Keratinocyte (primary cell): ENCODE measurements around the gene SRRD. TPM values are rescaled to one million over a fixed set of nuclear protein-coding genes. Genes with fewer than 3 reads are reported as not detected.

Experiments
- DNase-seq: peaks from one replicate; pipeline ENCODE4 v3.0.0-alpha.2; 2011; ENCODE audit warnings: low read depth, missing footprints, low spot score
- FAIRE-seq: peaks from 2 replicates; lab custom pipeline; 2011; peaks lifted over from hg19 to GRCh38; lab: Jason Lieb, UNC
- H2AFZ ChIP-seq: 2 replicates; pipeline ENCODE4 v1.6.0; 2012; ENCODE audit warnings: low read length, control low read depth, inconsistent platforms; ENCODE audit not compliant: control insufficient read depth
- H3K27ac ChIP-seq: 2 replicates; pipeline ENCODE4 v1.5.1; 2011; ENCODE audit warnings: low read length; ENCODE audit not compliant: control insufficient read depth, insufficient read depth
- H3K27me3 ChIP-seq: 3 replicates; pipeline ENCODE4 v1.6.0; 2011; ENCODE audit warnings: low read length; ENCODE audit not compliant: control insufficient read depth, insufficient read depth; ENCODE audit errors: extremely low read depth
- H3K36me3 ChIP-seq, 2 experiments: 2 replicates in 1 of 2; 3 replicates in 1 of 2; pipeline ENCODE4 v1.5.1; 2011; ENCODE audit warnings: low read length in 2 of 2, mild to moderate bottlenecking in 1 of 2; ENCODE audit not compliant: control insufficient read depth in 2 of 2, insufficient read depth in 2 of 2; ENCODE audit errors: extremely low read depth in 1 of 2
- H3K4me1 ChIP-seq: 3 replicates; pipeline ENCODE4 v1.5.1; 2011; ENCODE audit warnings: low read length; ENCODE audit not compliant: control insufficient read depth, insufficient read depth; ENCODE audit errors: extremely low read depth
- H3K4me2 ChIP-seq: 3 replicates; pipeline ENCODE4 v1.6.0; 2011; ENCODE audit warnings: low read depth, low read length; ENCODE audit not compliant: control insufficient read depth, insufficient read depth; ENCODE audit errors: extremely low read depth
- H3K4me3 ChIP-seq, 3 experiments: fragments of 200-600 bp in 1 of 3; sonication (generic) in 1 of 3; 2 replicates in 2 of 3; 3 replicates in 1 of 3; pipeline ENCODE4 v1.5.1; 2011 to 2016; ENCODE audit warnings: low read length in 3 of 3, mild to moderate bottlenecking in 3 of 3, control low read depth in 2 of 3, inconsistent platforms in 1 of 3, low read depth in 1 of 3, mixed read lengths in 1 of 3, mixed run types in 1 of 3, moderate library complexity in 1 of 3; ENCODE audit not compliant: control insufficient read depth in 2 of 3, insufficient read depth in 2 of 3; ENCODE audit errors: extremely low read depth in 1 of 3
- H3K79me2 ChIP-seq: 2 replicates; pipeline ENCODE4 v1.6.0; 2012; ENCODE audit warnings: low read length; ENCODE audit not compliant: control insufficient read depth, insufficient read depth
- H3K9ac ChIP-seq: 3 replicates; pipeline ENCODE4 v1.6.0; 2011; ENCODE audit warnings: low read length; ENCODE audit not compliant: control insufficient read depth, insufficient read depth; ENCODE audit errors: extremely low read depth
- H3K9me1 ChIP-seq: 3 replicates; pipeline ENCODE4 v1.6.0; 2011; ENCODE audit warnings: low read length; ENCODE audit not compliant: control insufficient read depth, insufficient read depth; ENCODE audit errors: extremely low read depth
- H3K9me3 ChIP-seq: 2 replicates; pipeline ENCODE4 v1.5.1; 2012; ENCODE audit warnings: low read depth, low read length; ENCODE audit not compliant: control insufficient read depth
- H4K20me1 ChIP-seq: 3 replicates; pipeline ENCODE4 v1.6.0; 2011; ENCODE audit warnings: low read length; ENCODE audit not compliant: control insufficient read depth, insufficient read depth; ENCODE audit errors: extremely low read depth
- CTCF ChIP-seq, 3 experiments: IDR thresholded peaks in 1 of 3; conservative IDR thresholded peaks in 1 of 3; optimal IDR thresholded peaks in 1 of 3; 2 replicates in 2 of 3; 3 replicates in 1 of 3; pipeline versions ENCODE3 to v1.5.1; 2011; ENCODE audit warnings: low read length in 3 of 3, mild to moderate bottlenecking in 3 of 3, moderate library complexity in 2 of 3, control low read depth in 1 of 3, inconsistent platforms in 1 of 3; ENCODE audit not compliant: insufficient read depth in 2 of 3; ENCODE audit errors: extremely low read depth in 1 of 3
- EZH2 ChIP-seq: IDR thresholded peaks from one replicate; pipeline ENCODE4 v1.6.1; 2012; ENCODE audit warnings: inconsistent platforms, mild to moderate bottlenecking, low read length, moderate library complexity
- dilution Hi-C: fragments of 300-500 bp; cut with MboI; formaldehyde crosslinking; loops from one replicate; pipeline ENCODE4 v1.7.0; 2020; ENCODE audit warnings: low sequenced_read_pairs; ENCODE audit not compliant: extremely low pct_ligation_motif_present
- polyA plus RNA-seq, 5 experiments: library from polyadenylated mRNA; depleted of rRNA in 3 of 5; stranded (reverse) in 3 of 5; stranded (forward) in 1 of 5; unstranded in 1 of 5; fragments of >200 nt; gene quantifications; 1 replicate in 1 of 5; 2 replicates in 3 of 5; 3 replicates in 1 of 5; pipeline versions ENCODE4 v1.2.1 to v1.2.3, GENCODE V29; 2011 to 2012; ENCODE audit warnings: missing spikeins in 2 of 5, low read depth in 1 of 5, low replicate concordance in 1 of 5

SRRD gene
- polyA plus RNA-seq, 1 donor (not counting 4 experiments of a cell fraction or from before 2014, with no cell fraction given) = 45.0 TPM

- Histone ChIP-seq H2AFZ (no peak overlapping the region), H3K27ac (no peak overlapping the region), H3K4me3 (no peak overlapping the region), H4K20me1 (no peaks in the 10 kb centered on the region), H3K4me1 (peaks cover 5% of the 10 kb centered on the region), H3K9me3 (no peaks in the 10 kb centered on the region), H3K27me3 (no peaks in the 10 kb centered on the region), H3K9ac (no peak overlapping the region), H3K36me3 (peaks cover 0 to 4% of the 10 kb centered on the region in 2 experiments), H3K9me1 (no peaks in the 10 kb centered on the region), H3K79me2 (no peaks in the 10 kb centered on the region), H3K4me2 (peak overlapping the region; percentile 29)
- no peak for DNase-seq
- dilution Hi-C loops = no loop called here
- TF ChIP-seq EZH2 = no peak
- TF ChIP-seq CTCF (optimal IDR thresholded peaks at IDR 0.05 in 1 of 3, IDR thresholded peaks at IDR 0.05 in 1 of 3, conservative IDR thresholded peaks at IDR 0.05 in 1 of 3; ENCODE audit: extremely low read depth in 1 of 3, insufficient read depth in 2 of 3, low read length in 3 of 3) = peak in 1 of 3 experiments; percentile 28
- no peak for FAIRE-seq
Observed at GRCh38 chr22:26445577-26446275, 38.0 kb upstream of the SRRD start.

GRCh38 chr22:26446808-26447515 is 36.7 kb upstream of the SRRD start:
- FAIRE-seq = no peak
- H3K9me1 ChIP-seq = no peaks in the 10 kb centered on the region

More at GRCh38 chr22:26446808-26447515, 36.7 kb upstream of the SRRD start:
- Histone ChIP-seq H3K79me2 (no peaks in the 10 kb centered on the region), H3K4me3 (no peak overlapping the region), H3K9me3 (no peaks in the 10 kb centered on the region), H3K4me2 (no peak overlapping the region), H3K9ac (no peak overlapping the region), H2AFZ (no peak overlapping the region), H3K27me3 (no peaks in the 10 kb centered on the region), H3K4me1 (peaks cover 5% of the 10 kb centered on the region), H4K20me1 (no peaks in the 10 kb centered on the region), H3K27ac (no peak overlapping the region), H3K36me3 (peaks cover 2 to 10% of the 10 kb centered on the region in 2 experiments)
- TF ChIP-seq EZH2 (no peak), CTCF (optimal IDR thresholded peaks at IDR 0.05 in 1 of 3, IDR thresholded peaks at IDR 0.05 in 1 of 3, conservative IDR thresholded peaks at IDR 0.05 in 1 of 3; ENCODE audit: extremely low read depth in 1 of 3, insufficient read depth in 2 of 3, low read length in 3 of 3) (no peak)
- DNase-seq = no peak
- dilution Hi-C loops = no loop called here
